Neural cell (in vitro differentiated cells): Measurements from ENCODE around the gene TRPM8.

Source experiments
- EP300 ChIP-seq: fragments of 450-650 bp; conservative IDR thresholded peaks from 2 replicates; pipeline ENCODE4 v1.6.1; 2014; ENCODE audit warnings: antibody characterized with exemption, mild to moderate bottlenecking, moderate library complexity; ENCODE audit not compliant: poor library complexity, severe bottlenecking
- EZH2 ChIP-seq: fragments of 200-600, 300-800 bp; shearing (Covaris generic), sonication (generic); IDR thresholded peaks from 2 replicates; pipeline ENCODE4 v1.6.1; 2014; ENCODE audit warnings: antibody characterized with exemption, low read length, borderline replicate concordance, mild to moderate bottlenecking; ENCODE audit not compliant: insufficient read depth, poor library complexity, severe bottlenecking
- MXI1 ChIP-seq: fragments of 450-650 bp; conservative IDR thresholded peaks from 2 replicates; pipeline ENCODE4 v1.6.1; 2014; ENCODE audit warnings: antibody characterized with exemption, mild to moderate bottlenecking; ENCODE audit not compliant: poor library complexity, severe bottlenecking
- POLR2AphosphoS5 ChIP-seq: IDR thresholded peaks from 2 replicates; pipeline ENCODE4 v1.6.1; 2012
- RAD21 ChIP-seq: fragments of 450-650 bp; conservative IDR thresholded peaks from 2 replicates; pipeline ENCODE4 v1.6.1; 2014; ENCODE audit warnings: antibody characterized with exemption, mild to moderate bottlenecking, moderate library complexity
- SMC3 ChIP-seq: fragments of 450-650 bp; conservative IDR thresholded peaks from 2 replicates; pipeline ENCODE4 v1.6.1; 2014; ENCODE audit warnings: antibody characterized with exemption, mild to moderate bottlenecking, moderate library complexity; ENCODE audit not compliant: poor library complexity
- TAF1 ChIP-seq: IDR thresholded peaks from 2 replicates; pipeline ENCODE4 v1.6.1; 2012; ENCODE audit warnings: low read depth
- TF ChIP-seq, protein P1 (sequence below): fragments of 450-650 bp; IDR thresholded peaks from 2 replicates; pipeline ENCODE4 v1.5.1; 2014; ENCODE audit warnings: antibody characterized with exemption, mild to moderate bottlenecking, moderate library complexity; ENCODE audit not compliant: poor library complexity, severe bottlenecking
- TF ChIP-seq, protein P2 (sequence below): IDR thresholded peaks from 2 replicates; pipeline ENCODE4 v1.6.1; 2012; ENCODE audit warnings: borderline replicate concordance

- TF ChIP-seq, protein P1, sequence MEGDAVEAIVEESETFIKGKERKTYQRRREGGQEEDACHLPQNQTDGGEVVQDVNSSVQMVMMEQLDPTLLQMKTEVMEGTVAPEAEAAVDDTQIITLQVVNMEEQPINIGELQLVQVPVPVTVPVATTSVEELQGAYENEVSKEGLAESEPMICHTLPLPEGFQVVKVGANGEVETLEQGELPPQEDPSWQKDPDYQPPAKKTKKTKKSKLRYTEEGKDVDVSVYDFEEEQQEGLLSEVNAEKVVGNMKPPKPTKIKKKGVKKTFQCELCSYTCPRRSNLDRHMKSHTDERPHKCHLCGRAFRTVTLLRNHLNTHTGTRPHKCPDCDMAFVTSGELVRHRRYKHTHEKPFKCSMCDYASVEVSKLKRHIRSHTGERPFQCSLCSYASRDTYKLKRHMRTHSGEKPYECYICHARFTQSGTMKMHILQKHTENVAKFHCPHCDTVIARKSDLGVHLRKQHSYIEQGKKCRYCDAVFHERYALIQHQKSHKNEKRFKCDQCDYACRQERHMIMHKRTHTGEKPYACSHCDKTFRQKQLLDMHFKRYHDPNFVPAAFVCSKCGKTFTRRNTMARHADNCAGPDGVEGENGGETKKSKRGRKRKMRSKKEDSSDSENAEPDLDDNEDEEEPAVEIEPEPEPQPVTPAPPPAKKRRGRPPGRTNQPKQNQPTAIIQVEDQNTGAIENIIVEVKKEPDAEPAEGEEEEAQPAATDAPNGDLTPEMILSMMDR: no peak
- no peak for TF ChIP-seq RAD21
- TF ChIP-seq EZH2: no peak
- TF ChIP-seq POLR2AphosphoS5: no peak
- TF ChIP-seq MXI1: no peak
- no peak for TF ChIP-seq EP300
- TF ChIP-seq, protein P2, sequence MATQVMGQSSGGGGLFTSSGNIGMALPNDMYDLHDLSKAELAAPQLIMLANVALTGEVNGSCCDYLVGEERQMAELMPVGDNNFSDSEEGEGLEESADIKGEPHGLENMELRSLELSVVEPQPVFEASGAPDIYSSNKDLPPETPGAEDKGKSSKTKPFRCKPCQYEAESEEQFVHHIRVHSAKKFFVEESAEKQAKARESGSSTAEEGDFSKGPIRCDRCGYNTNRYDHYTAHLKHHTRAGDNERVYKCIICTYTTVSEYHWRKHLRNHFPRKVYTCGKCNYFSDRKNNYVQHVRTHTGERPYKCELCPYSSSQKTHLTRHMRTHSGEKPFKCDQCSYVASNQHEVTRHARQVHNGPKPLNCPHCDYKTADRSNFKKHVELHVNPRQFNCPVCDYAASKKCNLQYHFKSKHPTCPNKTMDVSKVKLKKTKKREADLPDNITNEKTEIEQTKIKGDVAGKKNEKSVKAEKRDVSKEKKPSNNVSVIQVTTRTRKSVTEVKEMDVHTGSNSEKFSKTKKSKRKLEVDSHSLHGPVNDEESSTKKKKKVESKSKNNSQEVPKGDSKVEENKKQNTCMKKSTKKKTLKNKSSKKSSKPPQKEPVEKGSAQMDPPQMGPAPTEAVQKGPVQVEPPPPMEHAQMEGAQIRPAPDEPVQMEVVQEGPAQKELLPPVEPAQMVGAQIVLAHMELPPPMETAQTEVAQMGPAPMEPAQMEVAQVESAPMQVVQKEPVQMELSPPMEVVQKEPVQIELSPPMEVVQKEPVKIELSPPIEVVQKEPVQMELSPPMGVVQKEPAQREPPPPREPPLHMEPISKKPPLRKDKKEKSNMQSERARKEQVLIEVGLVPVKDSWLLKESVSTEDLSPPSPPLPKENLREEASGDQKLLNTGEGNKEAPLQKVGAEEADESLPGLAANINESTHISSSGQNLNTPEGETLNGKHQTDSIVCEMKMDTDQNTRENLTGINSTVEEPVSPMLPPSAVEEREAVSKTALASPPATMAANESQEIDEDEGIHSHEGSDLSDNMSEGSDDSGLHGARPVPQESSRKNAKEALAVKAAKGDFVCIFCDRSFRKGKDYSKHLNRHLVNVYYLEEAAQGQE: no peak
- TF ChIP-seq TAF1: no peak
- no peak for TF ChIP-seq SMC3
These were observed 55.9 kb downstream of the TRPM8 start for GRCh38 chr2:233972941-233973575.
